Measurements from ENCODE around the gene ADAM12.

Gene ADAM12

GRCh38 chr10:126016156-126016805 is 372.0 kb downstream of the ADAM12 start:
- Histone ChIP-seq H3K4me3 (ENCODE audit: low read length) (no peak overlapping the region), H3K27me3 (ENCODE audit: control insufficient read depth, low read length) (no peaks in the 10 kb centered on the region), H3K9me3 (ENCODE audit: control insufficient read depth, insufficient read depth, low read length) (no peaks in the 10 kb centered on the region), H3K27ac (ENCODE audit: low read depth, low read length) (no peak overlapping the region), H4K20me1 (ENCODE audit: control insufficient read depth, insufficient read depth, low read depth, low read length) (no peaks in the 10 kb centered on the region), H3K36me3 (ENCODE audit: control insufficient read depth, low read length) (no peaks in the 10 kb centered on the region), H3K4me2 (ENCODE audit: low read length) (no peak overlapping the region), H3F3A (ENCODE audit: control insufficient read depth, insufficient read depth) (no peaks in the 10 kb centered on the region), H3K9me2 (replicated peaks; ENCODE audit: control insufficient read depth, low read length) (no peaks in the 10 kb centered on the region), H3K79me2 (ENCODE audit: control insufficient read depth, low read length) (no peaks in the 10 kb centered on the region), H3K4me1 (ENCODE audit: control insufficient read depth, low read length) (no peaks in the 10 kb centered on the region)
- TF ChIP-seq, protein P1, sequence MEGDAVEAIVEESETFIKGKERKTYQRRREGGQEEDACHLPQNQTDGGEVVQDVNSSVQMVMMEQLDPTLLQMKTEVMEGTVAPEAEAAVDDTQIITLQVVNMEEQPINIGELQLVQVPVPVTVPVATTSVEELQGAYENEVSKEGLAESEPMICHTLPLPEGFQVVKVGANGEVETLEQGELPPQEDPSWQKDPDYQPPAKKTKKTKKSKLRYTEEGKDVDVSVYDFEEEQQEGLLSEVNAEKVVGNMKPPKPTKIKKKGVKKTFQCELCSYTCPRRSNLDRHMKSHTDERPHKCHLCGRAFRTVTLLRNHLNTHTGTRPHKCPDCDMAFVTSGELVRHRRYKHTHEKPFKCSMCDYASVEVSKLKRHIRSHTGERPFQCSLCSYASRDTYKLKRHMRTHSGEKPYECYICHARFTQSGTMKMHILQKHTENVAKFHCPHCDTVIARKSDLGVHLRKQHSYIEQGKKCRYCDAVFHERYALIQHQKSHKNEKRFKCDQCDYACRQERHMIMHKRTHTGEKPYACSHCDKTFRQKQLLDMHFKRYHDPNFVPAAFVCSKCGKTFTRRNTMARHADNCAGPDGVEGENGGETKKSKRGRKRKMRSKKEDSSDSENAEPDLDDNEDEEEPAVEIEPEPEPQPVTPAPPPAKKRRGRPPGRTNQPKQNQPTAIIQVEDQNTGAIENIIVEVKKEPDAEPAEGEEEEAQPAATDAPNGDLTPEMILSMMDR (IDR thresholded peaks at IDR 0.05; ENCODE audit: low read depth, low read length, poor library complexity, severe bottlenecking): no peak
- TF ChIP-seq EZH2phosphoT487 (IDR thresholded peaks at IDR 0.05; ENCODE audit: borderline replicate concordance, low read length): no peak

DNA sequence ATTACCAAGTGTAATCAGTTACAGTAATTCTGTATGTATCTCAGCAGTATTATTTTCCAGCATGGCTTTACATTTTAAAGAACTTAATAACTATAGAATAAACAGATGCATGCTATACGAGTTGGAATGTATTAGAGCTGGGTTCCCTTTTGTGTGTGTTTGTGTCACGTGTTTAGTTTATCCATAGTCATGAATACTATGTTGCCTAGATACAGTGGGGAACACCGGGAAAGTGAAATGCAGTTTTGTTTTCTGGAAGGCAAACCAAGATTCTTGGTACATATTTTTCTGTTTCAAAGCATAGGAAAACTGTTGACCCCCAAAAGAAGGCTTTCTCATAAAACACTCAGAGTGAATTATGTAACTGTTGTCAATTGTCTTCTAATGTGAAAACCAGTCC is 372.9 kb downstream of the ADAM12 start:
- TF ChIP-seq, protein P1 (IDR thresholded peaks at IDR 0.05; ENCODE audit: low read depth, low read length, poor library complexity, severe bottlenecking): no peak
- no peak for TF ChIP-seq EZH2phosphoT487 (IDR thresholded peaks at IDR 0.05; ENCODE audit: borderline replicate concordance, low read length)
- H3K36me3 ChIP-seq (ENCODE audit: control insufficient read depth, low read length): no peaks in the 10 kb centered on the region
- no peaks in the 10 kb centered on the region for H3K4me1 ChIP-seq (ENCODE audit: control insufficient read depth, low read length)
- H3K79me2 ChIP-seq (ENCODE audit: control insufficient read depth, low read length): no peaks in the 10 kb centered on the region
- H3K27me3 ChIP-seq (ENCODE audit: control insufficient read depth, low read length): no peaks in the 10 kb centered on the region
- H3K9me3 ChIP-seq (ENCODE audit: control insufficient read depth, insufficient read depth, low read length): no peaks in the 10 kb centered on the region
- no peaks in the 10 kb centered on the region for H4K20me1 ChIP-seq (ENCODE audit: control insufficient read depth, insufficient read depth, low read depth, low read length)
- no peak overlapping the region for H3K4me3 ChIP-seq (ENCODE audit: low read length)
- H3K27ac ChIP-seq (ENCODE audit: low read depth, low read length): no peak overlapping the region
- no peak overlapping the region for H3K4me2 ChIP-seq (ENCODE audit: low read length)
- H3K9me2 ChIP-seq (replicated peaks; ENCODE audit: control insufficient read depth, low read length): no peaks in the 10 kb centered on the region
- no peaks in the 10 kb centered on the region for H3F3A ChIP-seq (ENCODE audit: control insufficient read depth, insufficient read depth)

- H3F3A ChIP-seq (ENCODE audit: control insufficient read depth, insufficient read depth): no peaks in the 10 kb centered on the region
- no peaks in the 10 kb centered on the region for H3K36me3 ChIP-seq (ENCODE audit: control insufficient read depth, low read length)
- H3K27me3 ChIP-seq (ENCODE audit: control insufficient read depth, low read length): no peaks in the 10 kb centered on the region
- H3K4me2 ChIP-seq (ENCODE audit: low read length): no peak overlapping the region
- H3K4me3 ChIP-seq (ENCODE audit: low read length): no peak overlapping the region
- no peaks in the 10 kb centered on the region for H3K9me2 ChIP-seq (replicated peaks; ENCODE audit: control insufficient read depth, low read length)
- H3K79me2 ChIP-seq (ENCODE audit: control insufficient read depth, low read length): no peaks in the 10 kb centered on the region
- no peaks in the 10 kb centered on the region for H4K20me1 ChIP-seq (ENCODE audit: control insufficient read depth, insufficient read depth, low read depth, low read length)
- TF ChIP-seq, protein P1 (IDR thresholded peaks at IDR 0.05; ENCODE audit: low read depth, low read length, poor library complexity, severe bottlenecking): no peak
- TF ChIP-seq EZH2phosphoT487 (IDR thresholded peaks at IDR 0.05; ENCODE audit: borderline replicate concordance, low read length): no peak
- H3K9me3 ChIP-seq (ENCODE audit: control insufficient read depth, insufficient read depth, low read length): no peaks in the 10 kb centered on the region
- H3K4me1 ChIP-seq (ENCODE audit: control insufficient read depth, low read length): no peaks in the 10 kb centered on the region
- no peak overlapping the region for H3K27ac ChIP-seq (ENCODE audit: low read depth, low read length)
Measured at GRCh38 chr10:126014309-126014708, 374.0 kb downstream of the ADAM12 start.

Data from DOHH2 (cell line).